Pons (tissue), 1 donor: ENCODE measurements around the gene TRIM8.

ENCODE experiments used
- DNase-seq: peaks from one replicate; pipeline ENCODE4 v3.0.0-alpha.2; 2016; ENCODE audit warnings: low spot score

Gene TRIM8

DNA sequence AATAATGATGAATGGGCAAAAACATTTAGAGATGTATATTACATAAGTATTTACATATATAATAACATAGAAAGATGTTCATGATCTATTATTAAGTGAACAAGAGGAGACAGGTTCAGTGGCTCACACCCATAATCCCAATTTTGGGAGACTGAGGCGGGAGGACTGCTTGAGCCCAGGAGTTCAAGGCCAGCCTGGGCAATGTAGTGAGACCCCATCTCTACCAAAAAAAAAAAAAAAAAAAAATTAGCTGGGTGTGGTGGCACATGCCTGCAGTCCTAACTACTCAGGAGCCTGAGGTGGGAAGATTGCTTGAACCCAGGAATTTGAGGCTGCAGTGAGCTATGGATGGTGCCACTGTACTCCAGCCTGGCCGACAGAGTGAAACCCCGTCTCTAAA lies 57.5 kb downstream of the TRIM8 start:
- DNase-seq: no peak

DNA sequence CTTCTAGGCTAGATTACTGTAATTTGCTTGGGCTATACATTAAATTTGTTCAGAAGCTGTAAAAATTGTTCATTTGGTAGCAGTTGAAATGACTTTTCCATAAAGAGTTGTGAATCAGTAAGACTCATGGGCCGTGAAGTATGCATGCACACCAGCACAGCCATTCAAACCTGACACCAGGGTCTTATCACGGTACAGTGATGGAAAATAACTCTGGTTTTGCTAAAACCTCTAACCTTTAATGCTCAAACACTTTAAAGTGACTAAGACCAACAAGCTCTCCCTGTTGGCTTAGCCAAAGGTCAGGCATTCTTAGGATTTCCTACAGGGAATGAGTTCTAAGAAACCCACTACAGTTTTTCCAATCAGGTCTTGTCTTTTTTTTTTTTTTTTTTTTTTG lies 58.5 kb downstream of the TRIM8 start:
- no peak for DNase-seq

DNA sequence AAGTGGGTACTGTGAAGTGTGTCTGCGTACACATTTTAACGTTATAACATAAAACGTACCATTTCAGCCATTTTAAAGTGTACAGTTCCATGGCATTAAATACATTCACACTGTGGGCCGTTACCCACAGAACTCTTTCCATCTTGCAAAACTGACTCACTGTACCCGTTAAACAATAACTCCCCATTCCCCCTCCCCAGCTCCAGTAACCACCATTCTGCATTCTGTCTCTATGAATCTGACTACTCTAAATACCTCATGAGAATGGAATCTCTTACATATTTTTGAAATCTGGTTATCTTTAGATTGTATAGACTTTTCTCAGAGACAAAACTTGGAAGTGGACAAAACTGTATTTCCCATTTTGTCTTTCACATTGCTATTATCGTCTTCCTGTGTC lies 60.6 kb downstream of the TRIM8 start:
- no peak for DNase-seq

DNA sequence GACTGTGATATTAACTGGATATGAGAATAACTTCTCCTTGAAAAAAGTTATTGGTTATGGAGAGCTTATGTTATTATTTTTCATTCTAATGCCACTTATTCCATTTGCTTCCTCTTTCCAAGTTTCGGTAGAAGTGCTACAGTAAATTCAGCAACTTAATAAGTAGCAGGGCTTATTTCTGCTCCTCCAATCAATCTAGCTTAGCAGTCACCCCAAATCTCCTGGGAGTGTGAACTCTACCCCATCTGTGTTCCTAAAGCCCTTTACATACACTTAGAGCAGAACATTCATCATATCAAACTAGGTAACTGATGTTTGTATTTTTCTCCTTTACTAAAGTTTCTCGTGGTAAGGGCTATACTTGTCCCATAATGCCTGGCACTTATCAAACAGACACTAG lies 61.3 kb downstream of the TRIM8 start:
- no peak for DNase-seq
